Measurements from ENCODE around the gene KCTD1. TPM values are rescaled to one million over a fixed set of nuclear protein-coding genes. Genes with fewer than 3 reads are reported as not detected.

Gene KCTD1
- total and polyA plus RNA-seq, 4 donors = 0.78 to 2.9 (median 2.0) TPM

DNA sequence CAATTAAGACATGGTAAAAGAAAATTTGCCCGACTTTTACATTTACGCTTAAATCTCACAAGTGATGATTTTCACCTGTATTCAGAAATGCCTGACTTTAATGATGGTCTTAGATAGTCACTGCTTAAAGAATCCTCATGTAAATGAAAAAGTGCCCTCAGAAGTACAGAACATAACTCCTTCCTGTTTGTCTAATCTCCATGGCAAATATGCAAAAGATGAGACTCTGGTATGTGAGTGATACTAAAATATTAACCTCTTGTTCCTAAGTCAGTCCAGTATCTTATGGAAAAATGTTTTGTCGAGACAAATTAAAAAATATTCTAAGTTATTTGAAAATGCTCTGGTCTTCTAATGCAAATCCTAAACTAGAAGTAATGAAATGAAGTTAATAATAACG lies 29.2 kb downstream of the KCTD1 start (continued):
- TF ChIP-seq, protein P1, sequence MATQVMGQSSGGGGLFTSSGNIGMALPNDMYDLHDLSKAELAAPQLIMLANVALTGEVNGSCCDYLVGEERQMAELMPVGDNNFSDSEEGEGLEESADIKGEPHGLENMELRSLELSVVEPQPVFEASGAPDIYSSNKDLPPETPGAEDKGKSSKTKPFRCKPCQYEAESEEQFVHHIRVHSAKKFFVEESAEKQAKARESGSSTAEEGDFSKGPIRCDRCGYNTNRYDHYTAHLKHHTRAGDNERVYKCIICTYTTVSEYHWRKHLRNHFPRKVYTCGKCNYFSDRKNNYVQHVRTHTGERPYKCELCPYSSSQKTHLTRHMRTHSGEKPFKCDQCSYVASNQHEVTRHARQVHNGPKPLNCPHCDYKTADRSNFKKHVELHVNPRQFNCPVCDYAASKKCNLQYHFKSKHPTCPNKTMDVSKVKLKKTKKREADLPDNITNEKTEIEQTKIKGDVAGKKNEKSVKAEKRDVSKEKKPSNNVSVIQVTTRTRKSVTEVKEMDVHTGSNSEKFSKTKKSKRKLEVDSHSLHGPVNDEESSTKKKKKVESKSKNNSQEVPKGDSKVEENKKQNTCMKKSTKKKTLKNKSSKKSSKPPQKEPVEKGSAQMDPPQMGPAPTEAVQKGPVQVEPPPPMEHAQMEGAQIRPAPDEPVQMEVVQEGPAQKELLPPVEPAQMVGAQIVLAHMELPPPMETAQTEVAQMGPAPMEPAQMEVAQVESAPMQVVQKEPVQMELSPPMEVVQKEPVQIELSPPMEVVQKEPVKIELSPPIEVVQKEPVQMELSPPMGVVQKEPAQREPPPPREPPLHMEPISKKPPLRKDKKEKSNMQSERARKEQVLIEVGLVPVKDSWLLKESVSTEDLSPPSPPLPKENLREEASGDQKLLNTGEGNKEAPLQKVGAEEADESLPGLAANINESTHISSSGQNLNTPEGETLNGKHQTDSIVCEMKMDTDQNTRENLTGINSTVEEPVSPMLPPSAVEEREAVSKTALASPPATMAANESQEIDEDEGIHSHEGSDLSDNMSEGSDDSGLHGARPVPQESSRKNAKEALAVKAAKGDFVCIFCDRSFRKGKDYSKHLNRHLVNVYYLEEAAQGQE (IDR thresholded peaks at IDR 0.05) = no peak
- no peak for TF ChIP-seq HNF4A (conservative IDR thresholded peaks at IDR 0.05)

DNA sequence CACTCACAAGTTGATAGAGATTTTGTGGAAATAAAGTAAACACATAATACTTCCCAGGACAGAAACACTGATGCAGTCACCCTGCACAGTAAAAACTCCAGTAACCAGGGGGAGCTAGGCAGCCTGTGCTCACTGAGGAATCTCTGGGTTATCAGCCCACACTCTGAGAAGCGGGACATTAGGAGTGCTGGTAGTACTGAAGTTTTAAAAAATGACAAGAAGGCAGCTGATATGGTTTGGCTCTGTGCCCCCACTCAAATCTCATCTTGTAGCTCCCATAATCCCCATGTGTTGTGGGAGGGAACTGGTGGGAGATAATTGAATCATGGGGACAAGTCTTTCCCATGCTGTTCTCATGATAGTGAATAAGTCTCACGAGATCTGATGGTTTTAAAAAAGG lies 31.4 kb downstream of the KCTD1 start:
- 85% methylated on average over 2 of the region's 2 CpGs for WGBS
- no peaks in the 10 kb centered on the region for H3K9me3 ChIP-seq (ENCODE audit: control insufficient read depth in 4 of 4, low read length in 3 of 4)

DNA sequence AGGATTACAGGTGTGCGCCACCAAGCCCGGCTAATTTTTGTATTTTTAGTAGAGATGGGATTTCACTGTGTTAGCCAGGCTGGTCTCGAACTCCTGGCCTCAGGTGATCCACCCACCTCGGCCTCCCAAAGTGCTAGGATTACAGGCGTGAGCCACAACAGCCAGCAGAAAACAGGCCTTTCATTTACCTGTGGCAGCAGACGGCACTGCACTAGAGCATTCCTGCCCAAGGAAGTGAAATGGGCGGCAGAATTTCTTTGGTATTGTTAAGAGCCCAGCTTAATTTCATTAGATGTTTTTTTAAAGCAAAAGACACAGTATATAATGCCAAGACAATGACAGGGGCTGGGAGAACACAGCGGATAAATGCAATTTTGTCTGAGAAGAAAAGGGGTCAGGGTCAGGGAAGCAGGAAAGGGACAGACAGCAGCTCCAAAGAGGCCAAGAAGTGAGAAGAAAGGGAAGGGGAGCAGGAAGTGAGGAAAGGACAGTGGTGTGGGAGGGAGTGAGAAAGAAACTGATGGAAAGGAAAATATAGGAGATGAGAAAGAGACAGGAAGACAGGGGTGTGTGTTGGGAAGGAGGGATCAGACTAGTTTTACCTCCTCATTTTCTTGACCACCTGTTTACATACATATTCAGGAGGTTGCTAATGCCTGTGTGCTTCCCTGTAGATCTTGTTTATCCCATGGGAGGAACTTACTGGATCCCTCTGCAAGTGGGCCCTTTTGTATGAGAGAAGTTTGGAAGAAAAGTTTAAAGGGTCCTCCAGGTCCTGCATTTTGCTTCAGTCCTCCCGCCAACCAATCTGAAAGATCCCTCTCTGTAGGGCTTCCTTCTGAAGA lies 32.5 kb downstream of the KCTD1 start:
- Histone ChIP-seq H3K36me3 (ENCODE audit: control insufficient read depth in 4 of 4, insufficient read depth in 3 of 4, low read depth in 1 of 4, low read length in 3 of 4) (no peaks in the 10 kb centered on the region), H3K4me1 (ENCODE audit: control insufficient read depth in 4 of 4, insufficient read depth in 4 of 4, low read length in 3 of 4) (no peaks in the 10 kb centered on the region), H3K9ac (ENCODE audit: low read depth in 1 of 2, low read length in 2 of 2) (no peak overlapping the region), H3K9me3 (ENCODE audit: control insufficient read depth in 4 of 4, low read length in 3 of 4) (no peaks in the 10 kb centered on the region), H3K27me3 (ENCODE audit: control insufficient read depth in 4 of 4, insufficient read depth in 4 of 4, low read length in 3 of 4) (no peaks in the 10 kb centered on the region), H3K27ac (ENCODE audit: low read depth in 1 of 2, low read length in 2 of 2) (no peak overlapping the region), H3K4me3 (ENCODE audit: low read depth in 1 of 3, low read length in 3 of 3) (no peak overlapping the region)
- DNase-seq (ENCODE audit: low spot score) = no peak
- 92% methylated on average over 9 of the region's 9 CpGs for WGBS
- TF ChIP-seq HNF4A (conservative IDR thresholded peaks at IDR 0.05) (no peak), NR2F2 (IDR thresholded peaks at IDR 0.05) (no peak), RAD21 (IDR thresholded peaks at IDR 0.05) (no peak), YY1 (IDR thresholded peaks at IDR 0.05) (no peak), EGR1 (IDR thresholded peaks at IDR 0.05; ENCODE audit: low read depth in 2 of 2) (no peak), SP1 (IDR thresholded peaks at IDR 0.05) (no peak), TAF1 (conservative IDR thresholded peaks at IDR 0.05) (no peak), RXRA (IDR thresholded peaks at IDR 0.05) (no peak), GABPA (IDR thresholded peaks at IDR 0.05 in 1 of 2, conservative IDR thresholded peaks at IDR 0.05 in 1 of 2) (no peak)
- TF ChIP-seq, protein P2, sequence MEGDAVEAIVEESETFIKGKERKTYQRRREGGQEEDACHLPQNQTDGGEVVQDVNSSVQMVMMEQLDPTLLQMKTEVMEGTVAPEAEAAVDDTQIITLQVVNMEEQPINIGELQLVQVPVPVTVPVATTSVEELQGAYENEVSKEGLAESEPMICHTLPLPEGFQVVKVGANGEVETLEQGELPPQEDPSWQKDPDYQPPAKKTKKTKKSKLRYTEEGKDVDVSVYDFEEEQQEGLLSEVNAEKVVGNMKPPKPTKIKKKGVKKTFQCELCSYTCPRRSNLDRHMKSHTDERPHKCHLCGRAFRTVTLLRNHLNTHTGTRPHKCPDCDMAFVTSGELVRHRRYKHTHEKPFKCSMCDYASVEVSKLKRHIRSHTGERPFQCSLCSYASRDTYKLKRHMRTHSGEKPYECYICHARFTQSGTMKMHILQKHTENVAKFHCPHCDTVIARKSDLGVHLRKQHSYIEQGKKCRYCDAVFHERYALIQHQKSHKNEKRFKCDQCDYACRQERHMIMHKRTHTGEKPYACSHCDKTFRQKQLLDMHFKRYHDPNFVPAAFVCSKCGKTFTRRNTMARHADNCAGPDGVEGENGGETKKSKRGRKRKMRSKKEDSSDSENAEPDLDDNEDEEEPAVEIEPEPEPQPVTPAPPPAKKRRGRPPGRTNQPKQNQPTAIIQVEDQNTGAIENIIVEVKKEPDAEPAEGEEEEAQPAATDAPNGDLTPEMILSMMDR (IDR thresholded peaks at IDR 0.05; ENCODE audit: low read depth, low read length, missing input control) = no peak
- TF ChIP-seq, protein P3, sequence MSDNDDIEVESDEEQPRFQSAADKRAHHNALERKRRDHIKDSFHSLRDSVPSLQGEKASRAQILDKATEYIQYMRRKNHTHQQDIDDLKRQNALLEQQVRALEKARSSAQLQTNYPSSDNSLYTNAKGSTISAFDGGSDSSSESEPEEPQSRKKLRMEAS (IDR thresholded peaks at IDR 0.05) = no peak

More for the DNA sequence above, 31.4 kb downstream of the KCTD1 start:
- no peak for DNase-seq (ENCODE audit: low spot score)
- no peaks in the 10 kb centered on the region for H3K36me3 ChIP-seq (ENCODE audit: control insufficient read depth in 4 of 4, insufficient read depth in 3 of 4, low read depth in 1 of 4, low read length in 3 of 4)
- H3K27me3 ChIP-seq (ENCODE audit: control insufficient read depth in 4 of 4, insufficient read depth in 4 of 4, low read length in 3 of 4) = no peaks in the 10 kb centered on the region
- no peak overlapping the region for H3K27ac ChIP-seq (ENCODE audit: low read depth in 1 of 2, low read length in 2 of 2)
- H3K4me1 ChIP-seq (ENCODE audit: control insufficient read depth in 4 of 4, insufficient read depth in 4 of 4, low read length in 3 of 4) = no peaks in the 10 kb centered on the region
- TF ChIP-seq GABPA (IDR thresholded peaks at IDR 0.05 in 1 of 2, conservative IDR thresholded peaks at IDR 0.05 in 1 of 2) (no peak), HNF4A (conservative IDR thresholded peaks at IDR 0.05) (no peak), NR2F2 (IDR thresholded peaks at IDR 0.05) (no peak)
- no peak overlapping the region for H3K4me3 ChIP-seq (ENCODE audit: low read depth in 1 of 3, low read length in 3 of 3)
- H3K9ac ChIP-seq (ENCODE audit: low read depth in 1 of 2, low read length in 2 of 2) = no peak overlapping the region
